Hypothalamus (tissue), 51 donors: ENCODE results near the gene NOTUM.

ENCODE experiments used
- DNase-seq, 51 donors: peaks; one replicate each; lab custom pipeline; 2025; lab: John Stamatoyannopoulos, UW

Gene NOTUM

GRCh38 chr17:81980122-81980521 is 19.1 kb upstream of the NOTUM start:
- DNase-seq: no peak

GRCh38 chr17:81978524-81979298 is 17.7 kb upstream of the NOTUM start:
- DNase-seq: no peak

GRCh38 chr17:81977211-81977808 is 16.3 kb upstream of the NOTUM start, which contains the start of gene ASPSCR1:
Gene ASPSCR1, plus strand, starts transcription at chr17:81977629. Its CDS starts 18 bp downstream, at chr17:81977647.
- DNase-seq: peak; percentile 29 to 93 (median 81)

GRCh38 chr17:81976332-81977210 is 15.6 kb upstream of the NOTUM start:
- peak in 4 of 51 donors; percentile 5 to 22 (median 8) for DNase-seq

GRCh38 chr17:81973432-81973831 is 12.4 kb upstream of the NOTUM start:
- no peak for DNase-seq

- DNase-seq: no peak
These were observed 8.1 kb upstream of the NOTUM start for GRCh38 chr17:81968850-81969812.

GRCh38 chr17:81968396-81968745 is 7.4 kb upstream of the NOTUM start:
- DNase-seq: no peak

- DNase-seq: peak; percentile 20 to 91 (median 77)
These were observed 6.8 kb upstream of the NOTUM start for GRCh38 chr17:81967533-81968395.

- DNase-seq: no peak
These were observed 6.2 kb upstream of the NOTUM start for GRCh38 chr17:81967244-81967532.

GRCh38 chr17:81966343-81967243 is 5.6 kb upstream of the NOTUM start:
- peak in 18 of 51 donors; percentile 7 to 57 (median 20) for DNase-seq

- no peak for DNase-seq
These were observed 3.3 kb upstream of the NOTUM start for GRCh38 chr17:81964081-81964849.

GRCh38 chr17:81962499-81963441 is 1.8 kb upstream of the NOTUM start:
- no peak for DNase-seq

GRCh38 chr17:81961521-81962498 is 823 bp upstream of the NOTUM start:
- DNase-seq: no peak

GRCh38 chr17:81960130-81960958 is 643 bp downstream of the NOTUM start:
- DNase-seq: no peak
